ENCODE data around the gene DNAJC25. TPM values are rescaled to one million over a fixed set of nuclear protein-coding genes. Genes with fewer than 3 reads are reported as not detected.

The DNAJC25 gene
- total and polyA plus RNA-seq, 12 donors: 9.1 to 36.0 (median 15.5) TPM

GRCh38 chr9:111648066-111648465 lies 16.9 kb downstream of the DNAJC25 start:
- H3K36me3 ChIP-seq (replicated peaks in 1 of 2): peaks cover 0 to 16% of the 10 kb centered on the region in 2 donors
- peak overlapping the region; percentile 10 to 89 (median 81) for H3K27ac ChIP-seq
- H3K4me1 ChIP-seq (replicated peaks in 1 of 2): peaks cover 21% of the 10 kb centered on the region in 2 donors
- WGBS, 4 donors: 56 to 67% (median 60%) methylated on average over 4 of the region's 4 CpGs
- intact Hi-C loops (cut with DNase I): no loop called here
- TF ChIP-seq POLR2A (IDR thresholded peaks at IDR 0.05): no peak
- no peak for TF ChIP-seq CTCF (IDR thresholded peaks at IDR 0.05)
- no peaks in the 10 kb centered on the region for H3K9me3 ChIP-seq (replicated peaks in 1 of 3)
- no peak overlapping the region for H3K4me3 ChIP-seq
- H3K27me3 ChIP-seq: no peaks in the 10 kb centered on the region
- peak in 6 of 7 donors; percentile 63 to 74 (median 68) for DNase-seq

GRCh38 chr9:111649016-111649415 lies 17.9 kb downstream of the DNAJC25 start:
- no peak for TF ChIP-seq CTCF (IDR thresholded peaks at IDR 0.05)
- no peak for TF ChIP-seq POLR2A (IDR thresholded peaks at IDR 0.05)

GRCh38 chr9:111657051-111657450 lies 25.9 kb downstream of the DNAJC25 start:
- intact Hi-C loops (cut with DNase I): no loop called here
- H3K27me3 ChIP-seq: no peaks in the 10 kb centered on the region
- H3K4me1 ChIP-seq (replicated peaks in 1 of 2): no peaks in the 10 kb centered on the region
- peaks cover 0 to 25% of the 10 kb centered on the region in 2 donors for H3K36me3 ChIP-seq (replicated peaks in 1 of 2)
- no peak overlapping the region for H3K27ac ChIP-seq
- no peak overlapping the region for H3K4me3 ChIP-seq
- no peak for DNase-seq
- 65 to 89% (median 84%) methylated on average over 6 of the region's 6 CpGs for WGBS, 4 donors
- H3K9me3 ChIP-seq (replicated peaks in 1 of 3): no peaks in the 10 kb centered on the region
- TF ChIP-seq CTCF (IDR thresholded peaks at IDR 0.05) (no peak), POLR2A (IDR thresholded peaks at IDR 0.05) (no peak)

More at GRCh38 chr9:111649016-111649415, 17.9 kb downstream of the DNAJC25 start:
- Histone ChIP-seq H3K36me3 (replicated peaks in 1 of 2) (peaks cover 0 to 25% of the 10 kb centered on the region in 2 donors), H3K27me3 (no peaks in the 10 kb centered on the region), H3K9me3 (replicated peaks in 1 of 3) (no peaks in the 10 kb centered on the region), H3K4me3 (no peak overlapping the region), H3K27ac (no peak overlapping the region), H3K4me1 (replicated peaks in 1 of 2) (peaks cover 13 to 16% of the 10 kb centered on the region in 2 donors)
- intact Hi-C loops (cut with DNase I): no loop called here
- DNase-seq: no peak
- WGBS, 4 donors: 79 to 94% (median 91%) methylated on average over 4 of the region's 4 CpGs

- WGBS, 4 donors: 71 to 93% (median 75%) methylated on average over 8 of the region's 8 CpGs
- H3K36me3 ChIP-seq (replicated peaks in 1 of 2): peaks cover 0 to 15% of the 10 kb centered on the region in 2 donors
- no peak overlapping the region for H3K4me3 ChIP-seq
- TF ChIP-seq CTCF (IDR thresholded peaks at IDR 0.05) (no peak), POLR2A (IDR thresholded peaks at IDR 0.05) (no peak)
- no peaks in the 10 kb centered on the region for H3K27me3 ChIP-seq
- no peak for DNase-seq
- H3K9me3 ChIP-seq (replicated peaks in 1 of 3): no peaks in the 10 kb centered on the region
- no peak overlapping the region for H3K27ac ChIP-seq
- H3K4me1 ChIP-seq (replicated peaks in 1 of 2): peaks cover 0 to 9% of the 10 kb centered on the region in 2 donors
- intact Hi-C loops (cut with DNase I): no loop called here
These were observed 27.8 kb downstream of the DNAJC25 start for GRCh38 chr9:111658943-111659342.
